ENCODE results near the gene SATB1.

DNA sequence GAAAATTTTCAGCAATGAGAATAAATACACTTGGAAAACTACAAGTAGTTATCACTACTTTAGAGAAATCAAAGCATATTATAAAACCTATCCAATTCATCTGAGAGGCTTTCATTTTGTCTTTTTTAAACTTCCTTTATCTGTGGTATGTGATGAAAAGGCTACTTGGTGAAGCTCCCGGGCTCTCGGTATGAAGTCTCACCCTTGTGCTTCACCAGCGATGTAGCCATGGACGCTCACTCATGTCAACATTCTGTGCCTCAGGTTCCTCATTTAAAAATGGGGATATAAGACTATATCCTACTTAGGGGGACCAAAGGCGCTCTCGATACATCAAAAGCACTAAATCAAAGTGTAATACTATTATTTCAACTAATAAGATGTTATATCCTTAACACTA lies 14.9 kb downstream of the SATB1 start:
- TF ChIP-seq, protein P1, sequence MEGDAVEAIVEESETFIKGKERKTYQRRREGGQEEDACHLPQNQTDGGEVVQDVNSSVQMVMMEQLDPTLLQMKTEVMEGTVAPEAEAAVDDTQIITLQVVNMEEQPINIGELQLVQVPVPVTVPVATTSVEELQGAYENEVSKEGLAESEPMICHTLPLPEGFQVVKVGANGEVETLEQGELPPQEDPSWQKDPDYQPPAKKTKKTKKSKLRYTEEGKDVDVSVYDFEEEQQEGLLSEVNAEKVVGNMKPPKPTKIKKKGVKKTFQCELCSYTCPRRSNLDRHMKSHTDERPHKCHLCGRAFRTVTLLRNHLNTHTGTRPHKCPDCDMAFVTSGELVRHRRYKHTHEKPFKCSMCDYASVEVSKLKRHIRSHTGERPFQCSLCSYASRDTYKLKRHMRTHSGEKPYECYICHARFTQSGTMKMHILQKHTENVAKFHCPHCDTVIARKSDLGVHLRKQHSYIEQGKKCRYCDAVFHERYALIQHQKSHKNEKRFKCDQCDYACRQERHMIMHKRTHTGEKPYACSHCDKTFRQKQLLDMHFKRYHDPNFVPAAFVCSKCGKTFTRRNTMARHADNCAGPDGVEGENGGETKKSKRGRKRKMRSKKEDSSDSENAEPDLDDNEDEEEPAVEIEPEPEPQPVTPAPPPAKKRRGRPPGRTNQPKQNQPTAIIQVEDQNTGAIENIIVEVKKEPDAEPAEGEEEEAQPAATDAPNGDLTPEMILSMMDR (conservative IDR thresholded peaks at IDR 0.05; ENCODE audit: low read depth in 2 of 2) = no peak
- TF ChIP-seq EZH2phosphoT487 (IDR thresholded peaks at IDR 0.05; ENCODE audit: unreplicated experiment) = no peak
- no peak for TF ChIP-seq EZH2 (IDR thresholded peaks at IDR 0.05; ENCODE audit: low read depth, unreplicated experiment)
- no peak for TF ChIP-seq NANOG (IDR thresholded peaks at IDR 0.05; ENCODE audit: borderline replicate concordance)
- TF ChIP-seq CREB1 (CRISPR knock-in tag; IDR thresholded peaks at IDR 0.05; ENCODE audit: low read depth) = no peak
- TF ChIP-seq, protein P2, sequence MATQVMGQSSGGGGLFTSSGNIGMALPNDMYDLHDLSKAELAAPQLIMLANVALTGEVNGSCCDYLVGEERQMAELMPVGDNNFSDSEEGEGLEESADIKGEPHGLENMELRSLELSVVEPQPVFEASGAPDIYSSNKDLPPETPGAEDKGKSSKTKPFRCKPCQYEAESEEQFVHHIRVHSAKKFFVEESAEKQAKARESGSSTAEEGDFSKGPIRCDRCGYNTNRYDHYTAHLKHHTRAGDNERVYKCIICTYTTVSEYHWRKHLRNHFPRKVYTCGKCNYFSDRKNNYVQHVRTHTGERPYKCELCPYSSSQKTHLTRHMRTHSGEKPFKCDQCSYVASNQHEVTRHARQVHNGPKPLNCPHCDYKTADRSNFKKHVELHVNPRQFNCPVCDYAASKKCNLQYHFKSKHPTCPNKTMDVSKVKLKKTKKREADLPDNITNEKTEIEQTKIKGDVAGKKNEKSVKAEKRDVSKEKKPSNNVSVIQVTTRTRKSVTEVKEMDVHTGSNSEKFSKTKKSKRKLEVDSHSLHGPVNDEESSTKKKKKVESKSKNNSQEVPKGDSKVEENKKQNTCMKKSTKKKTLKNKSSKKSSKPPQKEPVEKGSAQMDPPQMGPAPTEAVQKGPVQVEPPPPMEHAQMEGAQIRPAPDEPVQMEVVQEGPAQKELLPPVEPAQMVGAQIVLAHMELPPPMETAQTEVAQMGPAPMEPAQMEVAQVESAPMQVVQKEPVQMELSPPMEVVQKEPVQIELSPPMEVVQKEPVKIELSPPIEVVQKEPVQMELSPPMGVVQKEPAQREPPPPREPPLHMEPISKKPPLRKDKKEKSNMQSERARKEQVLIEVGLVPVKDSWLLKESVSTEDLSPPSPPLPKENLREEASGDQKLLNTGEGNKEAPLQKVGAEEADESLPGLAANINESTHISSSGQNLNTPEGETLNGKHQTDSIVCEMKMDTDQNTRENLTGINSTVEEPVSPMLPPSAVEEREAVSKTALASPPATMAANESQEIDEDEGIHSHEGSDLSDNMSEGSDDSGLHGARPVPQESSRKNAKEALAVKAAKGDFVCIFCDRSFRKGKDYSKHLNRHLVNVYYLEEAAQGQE (IDR thresholded peaks at IDR 0.05; ENCODE audit: unreplicated experiment) = no peak
- no peak for TF ChIP-seq JUNB (IDR thresholded peaks at IDR 0.05; ENCODE audit: unreplicated experiment)
- no peak for TF ChIP-seq POLR2AphosphoS5 (IDR thresholded peaks at IDR 0.05; ENCODE audit: low read depth)
- TF ChIP-seq STAT1 (IDR thresholded peaks at IDR 0.05; ENCODE audit: unreplicated experiment) = no peak
- TF ChIP-seq, protein P3, sequence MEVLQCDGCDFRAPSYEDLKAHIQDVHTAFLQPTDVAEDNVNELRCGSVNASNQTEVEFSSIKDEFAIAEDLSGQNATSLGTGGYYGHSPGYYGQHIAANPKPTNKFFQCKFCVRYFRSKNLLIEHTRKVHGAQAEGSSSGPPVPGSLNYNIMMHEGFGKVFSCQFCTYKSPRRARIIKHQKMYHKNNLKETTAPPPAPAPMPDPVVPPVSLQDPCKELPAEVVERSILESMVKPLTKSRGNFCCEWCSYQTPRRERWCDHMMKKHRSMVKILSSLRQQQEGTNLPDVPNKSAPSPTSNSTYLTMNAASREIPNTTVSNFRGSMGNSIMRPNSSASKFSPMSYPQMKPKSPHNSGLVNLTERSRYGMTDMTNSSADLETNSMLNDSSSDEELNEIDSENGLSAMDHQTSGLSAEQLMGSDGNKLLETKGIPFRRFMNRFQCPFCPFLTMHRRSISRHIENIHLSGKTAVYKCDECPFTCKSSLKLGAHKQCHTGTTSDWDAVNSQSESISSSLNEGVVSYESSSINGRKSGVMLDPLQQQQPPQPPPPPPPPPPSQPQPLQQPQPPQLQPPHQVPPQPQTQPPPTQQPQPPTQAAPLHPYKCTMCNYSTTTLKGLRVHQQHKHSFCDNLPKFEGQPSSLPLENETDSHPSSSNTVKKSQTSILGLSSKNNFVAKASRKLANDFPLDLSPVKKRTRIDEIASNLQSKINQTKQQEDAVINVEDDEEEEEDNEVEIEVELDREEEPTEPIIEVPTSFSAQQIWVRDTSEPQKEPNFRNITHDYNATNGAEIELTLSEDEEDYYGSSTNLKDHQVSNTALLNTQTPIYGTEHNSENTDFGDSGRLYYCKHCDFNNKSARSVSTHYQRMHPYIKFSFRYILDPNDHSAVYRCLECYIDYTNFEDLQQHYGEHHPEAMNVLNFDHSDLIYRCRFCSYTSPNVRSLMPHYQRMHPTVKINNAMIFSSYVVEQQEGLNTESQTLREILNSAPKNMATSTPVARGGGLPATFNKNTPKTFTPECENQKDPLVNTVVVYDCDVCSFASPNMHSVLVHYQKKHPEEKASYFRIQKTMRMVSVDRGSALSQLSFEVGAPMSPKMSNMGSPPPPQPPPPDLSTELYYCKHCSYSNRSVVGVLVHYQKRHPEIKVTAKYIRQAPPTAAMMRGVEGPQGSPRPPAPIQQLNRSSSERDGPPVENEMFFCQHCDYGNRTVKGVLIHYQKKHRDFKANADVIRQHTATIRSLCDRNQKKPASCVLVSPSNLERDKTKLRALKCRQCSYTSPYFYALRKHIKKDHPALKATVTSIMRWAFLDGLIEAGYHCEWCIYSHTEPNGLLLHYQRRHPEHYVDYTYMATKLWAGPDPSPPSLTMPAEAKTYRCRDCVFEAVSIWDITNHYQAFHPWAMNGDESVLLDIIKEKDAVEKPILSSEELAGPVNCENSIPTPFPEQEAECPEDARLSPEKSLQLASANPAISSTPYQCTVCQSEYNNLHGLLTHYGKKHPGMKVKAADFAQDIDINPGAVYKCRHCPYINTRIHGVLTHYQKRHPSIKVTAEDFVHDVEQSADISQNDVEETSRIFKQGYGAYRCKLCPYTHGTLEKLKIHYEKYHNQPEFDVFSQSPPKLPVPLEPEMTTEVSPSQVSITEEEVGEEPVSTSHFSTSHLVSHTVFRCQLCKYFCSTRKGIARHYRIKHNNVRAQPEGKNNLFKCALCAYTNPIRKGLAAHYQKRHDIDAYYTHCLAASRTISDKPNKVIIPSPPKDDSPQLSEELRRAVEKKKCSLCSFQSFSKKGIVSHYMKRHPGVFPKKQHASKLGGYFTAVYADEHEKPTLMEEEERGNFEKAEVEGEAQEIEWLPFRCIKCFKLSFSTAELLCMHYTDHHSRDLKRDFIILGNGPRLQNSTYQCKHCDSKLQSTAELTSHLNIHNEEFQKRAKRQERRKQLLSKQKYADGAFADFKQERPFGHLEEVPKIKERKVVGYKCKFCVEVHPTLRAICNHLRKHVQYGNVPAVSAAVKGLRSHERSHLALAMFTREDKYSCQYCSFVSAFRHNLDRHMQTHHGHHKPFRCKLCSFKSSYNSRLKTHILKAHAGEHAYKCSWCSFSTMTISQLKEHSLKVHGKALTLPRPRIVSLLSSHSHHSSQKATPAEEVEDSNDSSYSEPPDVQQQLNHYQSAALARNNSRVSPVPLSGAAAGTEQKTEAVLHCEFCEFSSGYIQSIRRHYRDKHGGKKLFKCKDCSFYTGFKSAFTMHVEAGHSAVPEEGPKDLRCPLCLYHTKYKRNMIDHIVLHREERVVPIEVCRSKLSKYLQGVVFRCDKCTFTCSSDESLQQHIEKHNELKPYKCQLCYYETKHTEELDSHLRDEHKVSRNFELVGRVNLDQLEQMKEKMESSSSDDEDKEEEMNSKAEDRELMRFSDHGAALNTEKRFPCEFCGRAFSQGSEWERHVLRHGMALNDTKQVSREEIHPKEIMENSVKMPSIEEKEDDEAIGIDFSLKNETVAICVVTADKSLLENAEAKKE (CRISPR knock-in tag; IDR thresholded peaks at IDR 0.05) = no peak
- TF ChIP-seq, protein P4, sequence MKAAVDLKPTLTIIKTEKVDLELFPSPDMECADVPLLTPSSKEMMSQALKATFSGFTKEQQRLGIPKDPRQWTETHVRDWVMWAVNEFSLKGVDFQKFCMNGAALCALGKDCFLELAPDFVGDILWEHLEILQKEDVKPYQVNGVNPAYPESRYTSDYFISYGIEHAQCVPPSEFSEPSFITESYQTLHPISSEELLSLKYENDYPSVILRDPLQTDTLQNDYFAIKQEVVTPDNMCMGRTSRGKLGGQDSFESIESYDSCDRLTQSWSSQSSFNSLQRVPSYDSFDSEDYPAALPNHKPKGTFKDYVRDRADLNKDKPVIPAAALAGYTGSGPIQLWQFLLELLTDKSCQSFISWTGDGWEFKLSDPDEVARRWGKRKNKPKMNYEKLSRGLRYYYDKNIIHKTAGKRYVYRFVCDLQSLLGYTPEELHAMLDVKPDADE (IDR thresholded peaks at IDR 0.05) = no peak
